Activated naive CD4-positive, alpha-beta T cell treated with anti-CD3 and anti-CD28 coated beads, Interleukin-2, amount 50 U/mL, for 16 hours (primary cell): ENCODE data around the gene PLA1A.
"Not testable (repeated sequence)": the region's sequence is repeated elsewhere in the genome, so short reads cannot be mapped to it uniquely, and the experiment has no call there.

Experiments
- DNase-seq: peaks from one replicate; pipeline ENCODE4 v3.0.0-alpha.2; 2020

Gene PLA1A

GRCh38 chr3:119669906-119670570, 72.4 kb downstream of the PLA1A start:
- DNase-seq = no peak

DNA sequence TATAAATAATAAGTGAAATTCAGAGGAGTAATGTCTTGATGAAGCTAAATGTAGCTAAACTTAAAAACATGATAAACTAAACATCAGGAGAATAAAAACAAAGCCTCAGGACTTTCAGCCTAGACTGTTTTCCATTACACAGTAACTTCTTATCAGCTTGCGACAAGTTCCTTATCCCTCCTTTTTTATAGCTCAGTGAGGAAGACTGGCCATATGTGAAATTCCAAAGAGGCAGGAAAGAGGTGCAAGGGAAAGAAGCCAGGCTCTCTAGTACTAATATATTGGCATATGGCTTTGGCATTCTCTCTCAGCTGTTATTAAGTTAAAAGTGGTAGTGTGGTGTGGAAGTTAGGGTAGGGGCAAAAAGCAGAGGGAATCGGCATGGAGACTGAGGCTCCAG, 75.1 kb downstream of the PLA1A start:
- no peak for DNase-seq

DNA sequence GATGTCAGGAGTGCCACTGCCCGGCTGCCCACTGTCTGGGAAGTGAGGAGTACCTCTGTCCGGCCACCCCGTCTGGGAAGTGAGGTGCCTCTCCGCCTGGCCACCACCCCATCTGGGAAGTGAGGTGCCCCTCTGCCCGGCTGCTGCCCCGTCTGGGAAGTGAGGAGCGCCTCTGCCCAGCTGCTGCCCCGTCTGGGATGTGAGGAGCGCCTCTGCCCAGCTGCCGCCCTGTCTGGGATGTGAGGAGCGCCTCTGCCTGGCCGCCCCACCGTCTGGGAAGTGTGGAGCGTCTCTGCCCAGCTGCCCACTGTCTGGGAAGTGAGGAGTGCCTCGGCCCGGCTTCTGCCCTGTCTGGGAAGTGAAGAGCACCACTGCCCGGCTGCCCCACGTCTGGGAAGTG, 76.2 kb downstream of the PLA1A start:
- DNase-seq = no peak

DNA sequence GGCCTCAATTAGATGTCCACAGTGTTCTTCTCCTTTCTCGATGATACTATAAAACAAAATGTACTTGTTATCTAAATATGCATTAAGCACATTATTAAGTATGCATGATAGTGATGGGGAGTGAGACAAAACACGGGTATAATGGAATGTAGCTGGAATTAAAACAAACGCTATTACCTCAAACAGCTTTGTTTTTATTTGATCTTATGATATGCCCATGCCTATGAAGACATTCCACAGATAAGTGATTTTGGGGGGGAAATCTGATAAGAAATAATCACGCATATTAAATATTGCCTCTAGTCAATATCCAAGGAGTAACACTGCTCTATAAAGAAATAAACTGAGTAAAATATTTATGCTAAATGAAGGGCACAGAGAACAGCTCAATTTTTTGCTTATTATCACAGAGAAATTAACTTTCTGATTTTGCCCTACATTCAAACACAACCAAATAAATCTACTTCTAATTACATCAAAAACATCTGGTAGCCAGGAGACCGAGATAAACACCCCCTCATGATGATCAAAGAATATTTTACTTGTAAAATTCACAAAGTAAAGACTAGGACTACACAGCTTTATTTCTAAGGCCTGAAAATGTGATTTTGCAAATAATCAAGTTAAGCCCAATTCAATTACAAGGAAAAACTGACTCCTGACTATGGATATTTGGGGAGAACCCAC, 77.6 kb downstream of the PLA1A start:
- DNase-seq = no peak

- DNase-seq = no peak
Observed at GRCh38 chr3:119676020-119676419, 78.3 kb downstream of the PLA1A start.

DNA sequence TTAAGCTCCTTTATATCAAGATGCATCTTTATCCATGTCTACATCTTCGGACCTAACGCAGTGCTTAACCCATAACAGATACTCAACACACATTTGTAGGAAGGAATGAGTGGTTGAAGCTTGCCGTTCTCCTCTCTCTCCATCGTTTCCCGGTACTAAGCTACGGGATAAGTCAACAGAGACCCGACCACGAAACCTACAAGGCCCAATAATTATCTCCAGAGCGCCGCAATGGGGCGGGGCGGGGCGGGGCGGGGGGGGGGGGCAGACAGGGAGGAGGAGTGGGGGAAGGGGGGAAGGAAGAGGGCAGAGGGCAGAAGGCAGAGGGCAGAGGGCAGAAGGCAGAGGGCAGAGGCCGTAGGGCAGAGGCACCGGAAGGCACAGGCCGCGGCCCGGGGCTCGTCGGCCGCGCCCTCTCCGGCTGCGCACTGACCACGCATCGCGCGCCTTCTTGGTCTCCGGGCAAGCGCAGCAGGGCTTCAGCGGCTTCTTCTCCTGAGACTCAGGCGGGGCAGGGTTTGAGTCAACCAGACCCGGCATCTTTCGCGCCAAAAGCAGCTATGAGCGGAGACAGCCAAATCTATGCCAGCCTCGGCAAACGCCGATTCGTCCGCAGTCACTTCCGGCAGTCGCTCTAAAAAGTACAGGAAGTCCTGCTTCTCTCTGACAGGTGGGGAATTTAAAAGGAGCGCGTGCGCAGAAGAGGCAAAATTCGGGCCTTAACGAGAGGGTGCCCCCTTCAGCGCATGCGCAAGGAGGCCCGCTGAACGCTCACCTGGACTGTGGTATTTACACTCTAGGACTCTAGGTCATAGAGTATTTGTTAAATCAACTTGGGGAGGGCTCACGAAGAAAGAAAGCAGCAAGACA, 79.3 kb downstream of the PLA1A start, which contains the start of gene COX17:
COX17 (minus strand) TSS at position 636 of the 870 bp plus-strand sequence; CDS start at position 540, 96 bp downstream.
- DNase-seq = peak; percentile 94

DNA sequence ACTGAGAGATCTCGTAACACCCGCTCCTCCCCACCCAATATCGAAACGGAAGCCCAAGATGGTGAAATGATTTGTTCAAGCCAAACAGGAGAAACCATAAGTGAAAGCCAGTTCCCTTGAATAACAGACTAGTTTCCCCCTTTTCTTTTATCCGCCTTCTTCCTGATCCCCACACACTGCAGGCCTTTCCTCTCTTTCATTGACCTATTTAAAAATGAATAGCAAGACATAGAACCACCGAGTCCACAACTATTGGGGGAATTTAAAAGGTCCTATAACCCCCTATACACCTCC, 79.9 kb downstream of the PLA1A start:
- no peak for DNase-seq

DNA sequence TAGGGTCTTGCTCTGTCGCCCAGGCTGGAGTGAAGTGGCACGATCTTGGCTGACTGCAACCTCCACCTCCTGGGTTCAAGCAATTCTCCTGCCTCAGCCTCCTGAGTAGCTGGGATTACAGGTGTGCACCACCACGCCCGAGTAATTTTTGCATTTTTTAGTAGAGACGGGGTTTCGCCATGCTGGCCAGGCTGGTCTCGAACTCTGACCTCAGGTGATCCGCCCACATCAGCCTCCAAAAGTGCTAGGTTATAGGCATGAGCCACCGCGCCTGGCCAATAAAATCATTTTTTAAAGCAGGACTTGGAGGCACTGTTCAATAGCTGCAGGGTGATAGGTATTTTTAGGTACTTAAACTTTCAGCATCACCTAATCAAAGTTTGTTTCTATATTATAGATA, 80.5 kb downstream of the PLA1A start:
- DNase-seq = not testable (repeated sequence)
